IMR-90 (cell line): Measurements from ENCODE around the gene BTG2. TPM values are rescaled to one million over a fixed set of nuclear protein-coding genes. Genes with fewer than 3 reads are reported as not detected.

ENCODE experiments used
- ATAC-seq: fragments of 200-7000 bp; cut with Tn5 transposase; 2 replicates; pipeline ENCODE4 v1.9.1; 2020; ENCODE audit warnings: low read depth, mild to moderate bottlenecking, moderate library complexity
- BruUV-seq: library from RNA; stranded (reverse); fragments of 400-500 nt; replicated peaks from 2 replicates; lab custom pipeline; 2021; lab: Mats Ljungman, UMichigan
- CTCF ChIA-PET: fragments of 300-600 bp; formaldehyde crosslinking; extraction: SDS; loops from one replicate; lab custom pipeline; 2021; ENCODE audit warnings: antibody characterized with exemption; lab: Yijun Ruan, JAX
- POLR2A ChIA-PET: fragments of 300-600 bp; sonication (Branson Sonifier 250); formaldehyde crosslinking; loops from one replicate; lab custom pipeline; 2022; ENCODE audit warnings: antibody characterized with exemption; ENCODE audit not compliant: unreplicated experiment; lab: Charles Lee
- DNase-seq: peaks from one replicate; pipeline ENCODE4 v3.0.0; 2013
- H2AFZ ChIP-seq: replicated peaks from 2 replicates; pipeline ENCODE3; 2013; ENCODE audit warnings: low read length, mild to moderate bottlenecking; ENCODE audit not compliant: poor library complexity
- H2AK5ac ChIP-seq: 2 replicates; pipeline ENCODE4 v1.6.1; 2013; ENCODE audit warnings: low read depth, low read length, inconsistent platforms
- H2AK9ac ChIP-seq: replicated peaks from 2 replicates; pipeline ENCODE3; 2013; ENCODE audit warnings: mild to moderate bottlenecking, low read depth, low read length, moderate library complexity; ENCODE audit not compliant: poor library complexity
- H2BK120ac ChIP-seq: 2 replicates; pipeline ENCODE4 v1.6.1; 2013; ENCODE audit warnings: low read depth, low read length, inconsistent platforms
- H2BK15ac ChIP-seq: 3 replicates; pipeline ENCODE4 v1.6.1; 2013; ENCODE audit warnings: low read depth, low read length, inconsistent platforms
- H2BK20ac ChIP-seq: 2 replicates; pipeline ENCODE4 v1.6.1; 2013; ENCODE audit warnings: low read depth, mild to moderate bottlenecking, inconsistent platforms, low read length, moderate library complexity
- H2BK5ac ChIP-seq: 2 replicates; pipeline ENCODE4 v1.6.1; 2013; ENCODE audit warnings: mild to moderate bottlenecking, low read depth, low read length, inconsistent platforms; ENCODE audit not compliant: poor library complexity, severe bottlenecking
- H3K14ac ChIP-seq: replicated peaks from 2 replicates; pipeline ENCODE4 v1.6.1; 2013; ENCODE audit warnings: low read depth, low read length, inconsistent platforms
- H3K18ac ChIP-seq: 2 replicates; pipeline ENCODE4 v1.6.1; 2013; ENCODE audit warnings: low read depth, low read length, control low read depth
- H3K23ac ChIP-seq: 2 replicates; pipeline ENCODE4 v1.6.1; 2013; ENCODE audit warnings: low read depth, low read length, inconsistent platforms
- H3K27ac ChIP-seq: 2 replicates; pipeline ENCODE4 v1.5.1; 2013; ENCODE audit warnings: mild to moderate bottlenecking, control low read depth, low read length; ENCODE audit not compliant: insufficient read depth
- H3K27me3 ChIP-seq: 2 replicates; pipeline ENCODE4 v1.6.1; 2013; ENCODE audit warnings: low read length; ENCODE audit not compliant: control insufficient read depth, insufficient read depth
- H3K36me3 ChIP-seq: 2 replicates; pipeline ENCODE4 v1.6.1; 2013; ENCODE audit warnings: low read length, mixed read lengths; ENCODE audit not compliant: control insufficient read depth, insufficient read depth
- H3K4ac ChIP-seq: 2 replicates; pipeline ENCODE4 v1.6.1; 2013; ENCODE audit warnings: low read depth, low read length, inconsistent platforms
- H3K4me1 ChIP-seq: 2 replicates; pipeline ENCODE4 v1.6.1; 2013; ENCODE audit warnings: low read length, mixed read lengths; ENCODE audit not compliant: control insufficient read depth, insufficient read depth
- H3K4me2 ChIP-seq: 2 replicates; pipeline ENCODE4 v1.6.1; 2013; ENCODE audit warnings: low read depth, mild to moderate bottlenecking, control low read depth, low read length, moderate library complexity
- H3K4me3 ChIP-seq: 2 replicates; pipeline ENCODE4 v1.5.1; 2013; ENCODE audit warnings: low read depth, mild to moderate bottlenecking, control low read depth, low read length, moderate library complexity; ENCODE audit not compliant: insufficient read depth
- H3K56ac ChIP-seq: 2 replicates; pipeline ENCODE4 v1.6.1; 2013; ENCODE audit warnings: low read length, inconsistent platforms; ENCODE audit not compliant: insufficient read depth; ENCODE audit errors: extremely low read depth
- H3K79me1 ChIP-seq, 2 experiments: 2 replicates each; pipeline ENCODE4 v1.6.1; 2013; ENCODE audit warnings: low read length in 2 of 2, inconsistent platforms in 1 of 2, low read depth in 1 of 2
- H3K9ac ChIP-seq: 2 replicates; pipeline ENCODE4 v1.6.1; 2013; ENCODE audit warnings: low read depth, low read length, control low read depth
- H3K9me1 ChIP-seq: 2 replicates; pipeline ENCODE4 v1.6.1; 2013; ENCODE audit warnings: low read length, inconsistent platforms; ENCODE audit not compliant: insufficient read depth
- H3K9me3 ChIP-seq: 2 replicates; pipeline ENCODE4 v1.6.1; 2013; ENCODE audit warnings: low read length; ENCODE audit not compliant: control insufficient read depth, insufficient read depth
- H4K20me1 ChIP-seq: 2 replicates; pipeline ENCODE4 v1.6.1; 2013; ENCODE audit warnings: low read length, inconsistent platforms; ENCODE audit not compliant: insufficient read depth
- H4K5ac ChIP-seq: 2 replicates; pipeline ENCODE4 v1.6.1; 2013; ENCODE audit warnings: mild to moderate bottlenecking, low read depth, low read length, control low read depth
- H4K8ac ChIP-seq, 2 experiments: 2 replicates each; pipeline ENCODE4 v1.6.1; 2013; ENCODE audit warnings: low read depth in 2 of 2, low read length in 2 of 2, control low read depth in 1 of 2, inconsistent platforms in 1 of 2
- H4K91ac ChIP-seq: 2 replicates; pipeline ENCODE4 v1.6.1; 2013; ENCODE audit warnings: low read depth, low read length, inconsistent platforms; ENCODE audit not compliant: insufficient read depth
- CEBPB ChIP-seq: IDR thresholded peaks from 2 replicates; pipeline ENCODE4 v1.6.1; 2012; ENCODE audit warnings: low read depth, low read length, improper control_type of control experiment
- CTCF ChIP-seq: conservative IDR thresholded peaks from 2 replicates; pipeline ENCODE4 v1.5.1; 2012; ENCODE audit warnings: mild to moderate bottlenecking, low read depth, low read length, improper control_type of control experiment
- POLR2A ChIP-seq: IDR thresholded peaks from 2 replicates; pipeline ENCODE4 v1.6.1; 2012; ENCODE audit warnings: mild to moderate bottlenecking, low read depth, low read length
- RAD21 ChIP-seq: IDR thresholded peaks from 2 replicates; pipeline ENCODE4 v1.6.1; 2012; ENCODE audit warnings: low read length, improper control_type of control experiment
- RCOR1 ChIP-seq: IDR thresholded peaks from 2 replicates; pipeline ENCODE4 v1.6.1; 2012; ENCODE audit warnings: mild to moderate bottlenecking, low read length, improper control_type of control experiment; ENCODE audit not compliant: insufficient replicate concordance
- SMC3 ChIP-seq: fragments of 150-350 bp; IDR thresholded peaks from 2 replicates; pipeline ENCODE4 v1.6.1; 2016; ENCODE audit warnings: low read depth, mild to moderate bottlenecking, antibody characterized with exemption, low read length, moderate library complexity
- WGBS, 2 experiments: methylation state at CpG; one replicate each; pipeline versions ENCODE4 v1.1.5 to v1.1.7; 2013; ENCODE audit warnings: missing lambda C conversion rate in 2 of 2; ENCODE audit not compliant: insufficient read length in 1 of 2; ENCODE audit errors: extremely low coverage in 2 of 2; 5-methylcytosine and 5-hydroxymethylcytosine counted together
- dilution Hi-C: fragments of 300-500 bp; cut with HindIII; formaldehyde crosslinking; loops from one replicate; pipeline ENCODE4 v1.14.3; 2018; ENCODE audit warnings: low sequenced_read_pairs; ENCODE audit not compliant: unreplicated experiment
- in situ Hi-C: fragments of 300-500 bp; cut with MboI; formaldehyde crosslinking; loops from 3 replicates; pipeline ENCODE4 v1.14.3; 2019; ENCODE audit warnings: low sequenced_read_pairs, inconsistent platforms, mixed read lengths
- intact Hi-C: fragments of 100-400 bp; cut with micrococcal nuclease; formaldehyde crosslinking; loops from 2 replicates; pipeline ENCODE4 v1.10.0; 2022
- polyA plus RNA-seq, 3 experiments: library from polyadenylated mRNA; depleted of rRNA; stranded (reverse); fragments of >200 nt; gene quantifications; 2 replicates each; pipeline ENCODE4 v1.2.3, GENCODE V29; 2012; ENCODE audit warnings: low replicate concordance in 1 of 3
- total RNA-seq: library from RNA; depleted of rRNA; stranded (reverse); fragments of >200 nt; gene quantifications from 2 replicates; pipeline ENCODE4 v1.2.3, GENCODE V29; 2012

BTG2 gene
- total and polyA plus RNA-seq, 2 of the 4 experiments (the other 2 are of a cell fraction): 8.4 to 18.8 TPM

GRCh38 chr1:203340112-203340790 is 34.9 kb downstream of the BTG2 start:
- peak overlapping the region; percentile 44 for H2AFZ ChIP-seq
- BruUV-seq: no TSS peak
- ATAC-seq: peak; percentile 90

More at GRCh38 chr1:203340112-203340790, 34.9 kb downstream of the BTG2 start:
- TF ChIP-seq CTCF (peak; percentile 96), SMC3 (peak; percentile 98), CEBPB (no peak), POLR2A (0 out of 2 replicates have a peak, but pooled peaks have one; percentile 30), RCOR1 (no peak), RAD21 (peak; percentile 95)
- H4K91ac ChIP-seq: no peak overlapping the region; the same call in 1 of the 2 replicates
- H3K4ac ChIP-seq: peak overlapping the region; percentile 47; the same call in 1 of the 2 replicates
- ChIA-PET POLR2A (interaction anchor here (0.6 kb wide), 1 partner anchor 72 kb away, joined by 4 read pairs; no protein-coding TSS in a partner anchor), CTCF (interaction anchor here (0.6 to 4.0 kb wide), 22 partner anchors 10 to 986 kb away, joined by 3 to 39 read pairs (median 4); partner anchors contain the start of gene BTG2)
- intact Hi-C loops (loop anchor here (1.0 to 2.0 kb wide), 4 partner anchors 101 to 361 kb away; no protein-coding TSS in a partner anchor), in situ Hi-C loops (loop anchor here (5.0 to 10.0 kb wide), 3 partner anchors 102 to 365 kb away; no protein-coding TSS in a partner anchor), dilution Hi-C loops (no loop called here)
- no peaks in the 10 kb centered on the region for H3K4me1 ChIP-seq
- H3K36me3 ChIP-seq: no peaks in the 10 kb centered on the region
- no peak overlapping the region for H2AK9ac ChIP-seq
- no peak overlapping the region for H3K23ac ChIP-seq
- no peak overlapping the region for H4K5ac ChIP-seq
- no peak overlapping the region for H3K27ac ChIP-seq
- no peaks in the 10 kb centered on the region for H4K20me1 ChIP-seq
- H3K18ac ChIP-seq: no peak overlapping the region
- H3K79me1 ChIP-seq: no peaks in the 10 kb centered on the region
- no peak overlapping the region for H3K56ac ChIP-seq
- DNase-seq: peak; percentile 84
- H2AK5ac ChIP-seq: no peak overlapping the region
- no peak overlapping the region for H2BK15ac ChIP-seq
- no peak overlapping the region for H3K9ac ChIP-seq
- H3K9me1 ChIP-seq: no peaks in the 10 kb centered on the region
- H3K27me3 ChIP-seq: peaks cover 43% of the 10 kb centered on the region
- no peak overlapping the region for H3K14ac ChIP-seq
- H3K4me3 ChIP-seq: no peak overlapping the region
- H4K8ac ChIP-seq: peak overlapping the region in 1 of 2 experiments; percentile 57; a peak in 1 of 4 replicates
- no peak overlapping the region for H3K4me2 ChIP-seq
- no peak overlapping the region for H2BK5ac ChIP-seq
- WGBS, 2 experiments: no CpG with 5 or more reads among the region's 7 CpGs
- peak overlapping the region; percentile 55; the same call in 1 of the 2 replicates for H2BK20ac ChIP-seq
- H2BK120ac ChIP-seq: no peak overlapping the region
- H3K9me3 ChIP-seq: no peaks in the 10 kb centered on the region
